NCI-H187 treated with DMSO at 0.1 percent for 48 hours (cell line): ENCODE data around the gene CRB2.

ENCODE experiments used
- DNase-seq: peaks from one replicate; lab custom pipeline; 2025; lab: John Stamatoyannopoulos, UW

CRB2 gene

GRCh38 chr9:123421801-123422455 lies 65.9 kb downstream of the CRB2 start:
- DNase-seq = no peak

- DNase-seq = no peak
Measured at GRCh38 chr9:123422635-123423310, 66.8 kb downstream of the CRB2 start.

DNA sequence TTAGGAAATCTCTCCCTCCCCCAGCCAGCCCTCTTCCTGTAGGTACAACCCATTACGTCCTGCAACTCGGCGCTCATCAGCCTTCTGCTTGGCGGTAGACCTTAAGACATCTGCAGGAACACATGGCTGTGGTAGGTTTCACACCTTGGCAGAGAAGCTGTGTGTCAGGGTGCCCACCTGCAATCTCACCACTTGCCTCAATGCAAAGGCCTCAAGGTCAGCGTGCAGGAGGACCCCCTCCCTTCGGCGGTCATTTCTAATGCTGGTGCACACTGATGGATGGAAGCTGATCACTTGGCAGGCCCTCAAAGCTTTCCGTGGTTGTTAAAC lies 67.3 kb downstream of the CRB2 start:
- no peak for DNase-seq

GRCh38 chr9:123424131-123424530 lies 68.1 kb downstream of the CRB2 start:
- DNase-seq = no peak

DNA sequence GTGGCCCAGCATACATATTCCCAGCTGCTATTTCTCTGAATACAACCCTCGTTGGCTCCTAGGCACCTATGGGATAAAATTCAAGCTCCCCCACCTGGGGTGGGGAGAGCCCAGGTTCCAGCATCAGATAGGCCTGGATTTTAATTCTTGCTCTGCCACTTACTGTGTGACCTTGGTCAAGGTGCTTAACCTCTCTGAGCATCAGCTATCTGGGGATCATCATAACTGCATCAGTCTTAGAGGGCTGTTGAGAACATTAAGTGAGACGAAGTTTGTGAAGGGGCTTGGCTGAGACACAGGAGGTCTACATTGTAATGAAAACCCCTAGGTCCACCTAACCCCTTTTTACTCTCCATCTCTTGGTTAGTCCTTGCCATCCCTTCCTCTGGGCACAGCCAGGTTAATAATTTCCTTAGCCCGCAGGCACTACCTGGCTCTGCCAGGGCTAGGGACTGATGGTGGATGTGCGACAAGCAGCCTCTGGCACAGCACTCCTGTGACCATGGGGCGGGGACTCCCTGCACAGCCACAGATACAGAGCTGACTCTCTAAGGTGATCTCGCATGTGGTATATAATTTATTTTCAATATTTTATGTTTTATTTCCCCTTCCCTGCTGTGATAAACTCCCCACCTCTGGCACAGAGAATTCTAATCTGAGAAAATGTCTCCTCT lies 68.7 kb downstream of the CRB2 start:
- no peak for DNase-seq

GRCh38 chr9:123425261-123425821 lies 69.3 kb downstream of the CRB2 start:
- no peak for DNase-seq

DNA sequence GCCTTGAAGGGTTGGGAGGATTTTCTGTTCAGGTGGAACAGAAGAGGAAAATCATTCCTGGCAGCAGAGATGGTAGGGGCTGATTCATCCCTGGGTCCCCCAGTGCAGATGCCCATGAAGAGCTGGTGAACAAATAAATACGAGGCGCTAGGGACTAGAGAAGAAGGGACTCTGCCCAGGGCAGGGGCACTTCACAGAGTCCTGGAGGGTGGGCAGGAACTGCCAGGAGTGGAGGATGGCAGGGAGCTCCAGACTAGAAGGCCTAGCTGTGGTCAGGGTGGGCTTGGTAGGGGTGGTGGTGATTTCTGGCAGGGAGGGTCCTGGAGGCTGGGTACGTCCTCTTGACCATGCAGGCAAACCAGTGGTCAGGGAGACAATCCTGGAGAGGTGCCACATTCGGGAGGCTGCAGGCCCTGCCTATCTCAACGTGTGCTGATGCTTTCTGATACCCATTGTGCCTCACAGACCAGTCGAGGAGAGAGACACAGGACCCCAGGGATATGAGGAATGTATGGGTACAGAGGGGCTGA lies 69.9 kb downstream of the CRB2 start:
- DNase-seq = no peak

DNA sequence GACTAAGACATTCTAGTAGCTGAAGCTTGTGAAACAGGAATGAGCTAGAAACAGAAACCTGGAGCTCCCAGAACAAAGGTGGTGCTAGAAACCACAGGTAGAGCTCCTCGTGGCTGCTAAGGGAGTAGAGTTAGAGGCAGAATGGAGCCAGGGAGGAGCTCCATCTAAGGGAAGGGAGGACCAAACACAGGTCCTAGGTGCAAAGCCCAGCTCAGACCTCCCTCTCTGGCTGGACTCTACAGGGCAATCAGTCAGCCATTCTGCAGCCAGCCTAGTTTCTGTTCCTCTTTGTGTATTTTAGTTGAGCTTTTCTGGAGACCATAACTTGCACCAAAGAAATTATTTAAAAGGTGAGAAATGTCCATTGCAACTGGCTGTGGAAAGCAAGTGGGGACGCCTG lies 70.4 kb downstream of the CRB2 start:
- DNase-seq = no peak
